OCI-LY1 (cell line): ENCODE measurements around the gene AKT1S1.

Experiments used
- H2AFZ ChIP-seq: fragments of 200-600 bp; sonication (generic), shearing (Covaris generic); 2 replicates; pipeline ENCODE4 v1.6.0; 2014; ENCODE audit warnings: antibody characterized with exemption, mild to moderate bottlenecking, low read length
- H3F3A ChIP-seq: fragments of 200-600 bp; sonication (generic), shearing (Covaris generic); 2 replicates; pipeline ENCODE4 v1.6.0; 2014; ENCODE audit warnings: mild to moderate bottlenecking, antibody characterized with exemption, low read length, moderate library complexity; ENCODE audit not compliant: insufficient read depth
- H3K27ac ChIP-seq: fragments of 200-600 bp; sonication (generic); 2 replicates; pipeline ENCODE4 v1.5.1; 2014; ENCODE audit warnings: low read length, mixed run types, mild to moderate bottlenecking, low read depth; ENCODE audit not compliant: poor library complexity, severe bottlenecking
- H3K27me3 ChIP-seq: fragments of 200-600 bp; sonication (generic); 2 replicates; pipeline ENCODE4 v1.6.0; 2014; ENCODE audit warnings: antibody characterized with exemption, mild to moderate bottlenecking, low read length, moderate library complexity; ENCODE audit not compliant: insufficient read depth
- H3K36me3 ChIP-seq: fragments of 200-600 bp; sonication (generic); 2 replicates; pipeline ENCODE4 v1.6.1; 2014; ENCODE audit warnings: mild to moderate bottlenecking, antibody characterized with exemption, low read length, moderate library complexity, mixed read lengths; ENCODE audit not compliant: insufficient read depth
- H3K4me1 ChIP-seq: fragments of 200-600 bp; sonication (generic); 2 replicates; pipeline ENCODE4 v1.5.1; 2014; ENCODE audit warnings: mild to moderate bottlenecking, low read length, moderate library complexity; ENCODE audit not compliant: insufficient read depth, severe bottlenecking
- H3K4me2 ChIP-seq: fragments of 200-600 bp; sonication (generic), shearing (Covaris generic); 2 replicates; pipeline ENCODE4 v1.6.1; 2014; ENCODE audit warnings: low read length
- H3K4me3 ChIP-seq: fragments of 200-600 bp; sonication (generic); 2 replicates; pipeline ENCODE4 v1.5.1; 2014; ENCODE audit warnings: low read length, low read depth, mild to moderate bottlenecking, mixed read lengths; ENCODE audit not compliant: poor library complexity, severe bottlenecking
- H3K79me2 ChIP-seq: fragments of 200-600 bp; shearing (Covaris generic); 2 replicates; pipeline ENCODE4 v1.6.1; 2016; ENCODE audit warnings: mixed run types, low read length, mixed read lengths; ENCODE audit not compliant: insufficient read depth
- H3K9ac ChIP-seq: fragments of 200-600 bp; sonication (generic), shearing (Covaris generic); 2 replicates; pipeline ENCODE4 v1.6.1; 2014; ENCODE audit warnings: mild to moderate bottlenecking, low read length, mixed read lengths
- H3K9me2 ChIP-seq: fragments of 200-600 bp; sonication (generic), shearing (Covaris generic); 2 replicates; pipeline ENCODE4 v1.6.1; 2014; ENCODE audit warnings: low read depth, mild to moderate bottlenecking, low read length, mixed read lengths
- H3K9me3 ChIP-seq: fragments of 200-600 bp; shearing (Covaris generic); 2 replicates; pipeline ENCODE4 v1.6.1; 2014; ENCODE audit warnings: low read length, mixed read lengths
- H4K20me1 ChIP-seq: fragments of 200-600 bp; sonication (generic), shearing (Covaris generic); 2 replicates; pipeline ENCODE4 v1.6.0; 2016; ENCODE audit warnings: mild to moderate bottlenecking, low read length; ENCODE audit not compliant: insufficient read depth
- EZH2 ChIP-seq: fragments of 200-600 bp; sonication (generic), shearing (Covaris generic); IDR thresholded peaks from 2 replicates; pipeline ENCODE4 v1.8.0; 2017; ENCODE audit warnings: borderline replicate concordance, mixed run types, mild to moderate bottlenecking, antibody characterized with exemption, low read length, moderate library complexity, mixed read lengths
- TF ChIP-seq, protein P1 (sequence below): fragments of 200-600 bp; sonication (generic), shearing (Covaris generic); IDR thresholded peaks from 2 replicates; pipeline ENCODE4 v1.5.1; 2017; ENCODE audit warnings: mild to moderate bottlenecking, antibody characterized with exemption, low read length, moderate library complexity, mixed read lengths

AKT1S1 gene

DNA sequence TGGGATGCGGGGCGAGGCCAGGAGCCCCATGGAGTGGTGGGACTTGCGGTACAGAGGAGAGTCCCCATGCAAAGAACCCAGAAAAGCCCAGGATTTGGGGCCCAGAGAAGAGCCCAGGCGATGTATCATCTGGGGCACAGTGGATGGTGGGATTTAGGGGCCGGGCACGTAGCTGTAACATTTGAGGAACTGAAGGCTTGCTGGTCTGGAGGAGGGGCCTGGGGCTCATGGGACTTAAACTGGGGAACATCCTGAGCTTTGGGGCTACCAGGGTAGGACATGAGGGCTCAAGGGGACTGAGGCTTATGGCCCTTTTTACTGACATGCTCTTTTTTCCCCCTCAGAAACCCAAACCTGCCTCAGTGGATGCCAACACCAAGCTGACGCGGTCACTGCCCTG lies 45.6 kb downstream of the AKT1S1 start:
- Histone ChIP-seq H3K79me2 (0 out of 2 replicates have a peak, but pooled peaks cover 3% of the 10 kb centered on the region), H4K20me1 (no peaks in the 10 kb centered on the region), H3K4me3 (no peak overlapping the region), H3K27me3 (no peaks in the 10 kb centered on the region), H3K27ac (no peak overlapping the region), H3K9me2 (no peaks in the 10 kb centered on the region), H3K4me2 (no peak overlapping the region), H3F3A (no peaks in the 10 kb centered on the region), H3K36me3 (peaks cover 98% of the 10 kb centered on the region), H3K4me1 (peaks cover 28% of the 10 kb centered on the region), H3K9ac (no peak overlapping the region), H3K9me3 (no peaks in the 10 kb centered on the region), H2AFZ (no peak overlapping the region)
- TF ChIP-seq, protein P1, sequence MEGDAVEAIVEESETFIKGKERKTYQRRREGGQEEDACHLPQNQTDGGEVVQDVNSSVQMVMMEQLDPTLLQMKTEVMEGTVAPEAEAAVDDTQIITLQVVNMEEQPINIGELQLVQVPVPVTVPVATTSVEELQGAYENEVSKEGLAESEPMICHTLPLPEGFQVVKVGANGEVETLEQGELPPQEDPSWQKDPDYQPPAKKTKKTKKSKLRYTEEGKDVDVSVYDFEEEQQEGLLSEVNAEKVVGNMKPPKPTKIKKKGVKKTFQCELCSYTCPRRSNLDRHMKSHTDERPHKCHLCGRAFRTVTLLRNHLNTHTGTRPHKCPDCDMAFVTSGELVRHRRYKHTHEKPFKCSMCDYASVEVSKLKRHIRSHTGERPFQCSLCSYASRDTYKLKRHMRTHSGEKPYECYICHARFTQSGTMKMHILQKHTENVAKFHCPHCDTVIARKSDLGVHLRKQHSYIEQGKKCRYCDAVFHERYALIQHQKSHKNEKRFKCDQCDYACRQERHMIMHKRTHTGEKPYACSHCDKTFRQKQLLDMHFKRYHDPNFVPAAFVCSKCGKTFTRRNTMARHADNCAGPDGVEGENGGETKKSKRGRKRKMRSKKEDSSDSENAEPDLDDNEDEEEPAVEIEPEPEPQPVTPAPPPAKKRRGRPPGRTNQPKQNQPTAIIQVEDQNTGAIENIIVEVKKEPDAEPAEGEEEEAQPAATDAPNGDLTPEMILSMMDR, result no peak
- TF ChIP-seq EZH2, result no peak

DNA sequence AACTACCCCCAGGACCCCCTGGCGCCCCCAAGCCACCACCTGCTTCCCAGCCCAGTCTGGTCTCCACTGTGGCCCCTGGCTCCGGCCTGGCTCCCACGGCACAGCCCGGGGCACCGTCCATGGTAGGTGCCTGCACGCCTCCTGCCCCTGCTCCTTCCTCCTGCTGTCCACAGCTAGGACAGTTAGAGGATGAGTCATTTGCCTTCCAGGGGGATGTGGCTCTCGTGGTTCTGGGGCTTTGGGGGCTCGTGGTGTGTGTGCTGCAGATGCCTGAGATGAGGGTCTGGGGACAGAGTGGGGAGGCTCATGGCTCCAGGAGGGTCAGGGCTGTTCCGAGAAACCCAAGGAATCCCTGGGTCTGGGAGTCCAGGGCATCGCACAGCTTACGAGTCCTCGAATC lies 46.4 kb downstream of the AKT1S1 start:
- no peak for TF ChIP-seq EZH2
- TF ChIP-seq, protein P1, result no peak
- H4K20me1 ChIP-seq, result no peaks in the 10 kb centered on the region
- no peaks in the 10 kb centered on the region for H3K27me3 ChIP-seq
- H3K36me3 ChIP-seq, result peaks cover 98% of the 10 kb centered on the region
- H3K9ac ChIP-seq, result no peak overlapping the region
- peaks cover 11% of the 10 kb centered on the region; the same call in 1 of the 2 replicates for H3K79me2 ChIP-seq
- H3F3A ChIP-seq, result no peaks in the 10 kb centered on the region
- no peak overlapping the region for H3K27ac ChIP-seq
- no peaks in the 10 kb centered on the region for H3K9me2 ChIP-seq
- peaks cover 37% of the 10 kb centered on the region for H3K4me1 ChIP-seq
- H2AFZ ChIP-seq, result no peak overlapping the region
- no peaks in the 10 kb centered on the region for H3K9me3 ChIP-seq
- H3K4me3 ChIP-seq, result no peak overlapping the region
- no peak overlapping the region for H3K4me2 ChIP-seq

DNA sequence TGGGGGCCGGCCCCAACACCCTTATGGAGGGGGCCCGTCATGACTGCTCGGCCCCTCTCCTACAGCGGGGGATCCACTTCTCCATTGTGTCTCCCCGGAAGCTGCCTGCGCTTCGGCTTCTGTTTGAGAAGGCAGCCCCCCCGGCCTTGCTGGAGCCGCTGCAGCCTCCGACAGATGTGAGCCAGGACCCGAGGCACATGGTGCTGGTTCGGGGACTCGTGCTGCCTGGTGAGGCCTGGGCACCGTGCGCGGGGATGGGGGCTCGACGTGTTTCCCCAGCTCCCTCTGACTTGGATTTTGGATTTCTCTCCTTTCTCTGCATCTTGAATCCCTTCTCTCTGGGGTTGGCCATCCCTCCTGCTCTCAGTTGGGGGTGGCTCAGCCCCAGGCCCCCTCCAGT lies 47.4 kb downstream of the AKT1S1 start:
- H3K36me3 ChIP-seq, result peaks cover 98% of the 10 kb centered on the region
- H3K9ac ChIP-seq, result no peak overlapping the region

More for the DNA sequence above, 47.4 kb downstream of the AKT1S1 start:
- Histone ChIP-seq H3K4me1 (peaks cover 47% of the 10 kb centered on the region), H3K79me2 (peaks cover 21% of the 10 kb centered on the region), H3K27ac (peak overlapping the region; percentile 49), H2AFZ (no peak overlapping the region), H3K9me3 (no peaks in the 10 kb centered on the region), H3F3A (no peaks in the 10 kb centered on the region), H4K20me1 (no peaks in the 10 kb centered on the region), H3K9me2 (no peaks in the 10 kb centered on the region), H3K4me3 (no peak overlapping the region), H3K27me3 (no peaks in the 10 kb centered on the region), H3K4me2 (no peak overlapping the region)
- TF ChIP-seq, protein P1, result no peak
- TF ChIP-seq EZH2, result no peak
